SK-N-MC (cell line): ENCODE measurements around the gene DNAJA3.

Source experiments
- DNase-seq: peaks from one replicate; pipeline ENCODE4 v3.0.0-alpha.2; 2011; ENCODE audit warnings: low read depth, low spot score
- H3K27ac ChIP-seq: fragments of 200-600 bp; sonication (generic); 2 replicates; pipeline ENCODE4 v1.5.1; 2016; ENCODE audit warnings: mixed run types
- H3K36me3 ChIP-seq: fragments of 200-600 bp; sonication (generic); 2 replicates; pipeline ENCODE4 v1.6.1; 2017; ENCODE audit warnings: antibody characterized with exemption, low read length, mixed read lengths; ENCODE audit not compliant: insufficient read depth
- H3K4me3 ChIP-seq: fragments of 200-600 bp; sonication (generic); 2 replicates; pipeline ENCODE4 v1.5.1; 2016
- H3K9ac ChIP-seq: fragments of 200-600 bp; sonication (generic); 2 replicates; pipeline ENCODE4 v1.8.0; 2017; ENCODE audit warnings: mixed run types, mixed read lengths; ENCODE audit not compliant: insufficient read length
- H3K9me3 ChIP-seq: fragments of 200-600 bp; sonication (generic); 2 replicates; pipeline ENCODE4 v1.6.1; 2017; ENCODE audit warnings: low read depth, mild to moderate bottlenecking, antibody characterized with exemption, low read length, moderate library complexity, mixed read lengths
- EZH2 ChIP-seq: fragments of 200-600 bp; sonication (generic); IDR thresholded peaks from one replicate; pipeline ENCODE4 v1.6.1; 2017; ENCODE audit warnings: antibody characterized with exemption
- FOXP2 ChIP-seq: optimal IDR thresholded peaks from 2 replicates; pipeline ENCODE3; 2011; ENCODE audit warnings: mild to moderate bottlenecking, moderate library complexity; ENCODE audit not compliant: insufficient read depth; ENCODE audit errors: extremely low read length, control extremely low read depth
- POLR2AphosphoS5 ChIP-seq: IDR thresholded peaks from 2 replicates; pipeline ENCODE4 v1.6.1; 2012; ENCODE audit warnings: mild to moderate bottlenecking, low read depth, low read length, borderline replicate concordance

Gene DNAJA3

DNA sequence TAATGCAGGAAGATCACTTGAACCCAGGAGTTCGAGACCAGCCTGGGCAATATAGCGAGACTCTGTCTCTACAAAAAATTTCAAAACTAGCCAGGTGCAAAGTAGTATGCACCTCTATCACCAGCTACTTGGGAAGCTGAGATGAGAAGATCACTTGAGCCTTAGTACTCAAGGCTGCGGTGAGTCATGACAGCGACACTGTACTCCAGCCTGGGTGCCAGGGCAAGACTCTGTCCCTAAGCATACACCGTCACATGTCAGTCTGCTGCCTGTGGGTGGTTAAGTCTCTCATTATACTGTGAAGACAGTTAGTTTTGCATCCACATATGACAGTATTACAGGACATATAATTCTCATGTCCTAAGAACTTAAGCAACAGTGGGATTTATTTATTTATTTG, 27.0 kb downstream of the DNAJA3 start:
- Histone ChIP-seq H3K9ac (no peak overlapping the region), H3K4me3 (no peak overlapping the region), H3K36me3 (peaks cover 83% of the 10 kb centered on the region), H3K9me3 (no peaks in the 10 kb centered on the region), H3K27ac (no peak overlapping the region; the same call in 1 of the 2 replicates)
- no peak for TF ChIP-seq POLR2AphosphoS5
- TF ChIP-seq EZH2: no peak
- TF ChIP-seq FOXP2: no peak
- DNase-seq: no peak

GRCh38 chr16:4454623-4455022, 29.0 kb downstream of the DNAJA3 start:
- H3K36me3 ChIP-seq: peaks cover 77% of the 10 kb centered on the region

DNA sequence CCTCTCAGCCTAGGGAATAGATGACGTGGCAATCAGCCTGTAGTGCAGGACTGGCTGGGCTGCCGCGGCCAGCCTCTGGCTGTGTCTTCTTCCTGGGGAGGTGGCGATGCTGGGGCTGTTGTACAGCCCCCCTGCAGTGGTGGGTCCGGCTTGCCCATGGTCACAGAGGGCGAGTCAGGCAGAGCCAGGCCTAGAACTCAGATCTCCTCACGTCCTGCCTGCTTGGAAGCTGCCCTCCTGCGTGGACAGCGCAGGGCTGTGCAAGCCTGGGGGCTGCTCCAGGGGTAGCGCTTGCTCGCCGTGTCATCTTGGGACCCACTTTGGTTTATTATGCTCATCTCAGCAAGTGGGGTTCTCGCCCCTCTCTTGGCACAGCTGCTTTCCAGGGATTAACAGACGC, 29.4 kb downstream of the DNAJA3 start:
- no peaks in the 10 kb centered on the region for H3K9me3 ChIP-seq
- DNase-seq: no peak
- no peak overlapping the region for H3K9ac ChIP-seq
- H3K27ac ChIP-seq: no peak overlapping the region
- TF ChIP-seq EZH2 (no peak), POLR2AphosphoS5 (no peak), FOXP2 (no peak)
- no peak overlapping the region for H3K4me3 ChIP-seq
- H3K36me3 ChIP-seq: peaks cover 73% of the 10 kb centered on the region

More at GRCh38 chr16:4454623-4455022, 29.0 kb downstream of the DNAJA3 start:
- DNase-seq: no peak
- no peak overlapping the region for H3K27ac ChIP-seq
- no peak overlapping the region for H3K4me3 ChIP-seq
- H3K9ac ChIP-seq: no peak overlapping the region
- TF ChIP-seq EZH2: no peak
- no peak for TF ChIP-seq FOXP2
- TF ChIP-seq POLR2AphosphoS5: no peak
- no peaks in the 10 kb centered on the region for H3K9me3 ChIP-seq

DNA sequence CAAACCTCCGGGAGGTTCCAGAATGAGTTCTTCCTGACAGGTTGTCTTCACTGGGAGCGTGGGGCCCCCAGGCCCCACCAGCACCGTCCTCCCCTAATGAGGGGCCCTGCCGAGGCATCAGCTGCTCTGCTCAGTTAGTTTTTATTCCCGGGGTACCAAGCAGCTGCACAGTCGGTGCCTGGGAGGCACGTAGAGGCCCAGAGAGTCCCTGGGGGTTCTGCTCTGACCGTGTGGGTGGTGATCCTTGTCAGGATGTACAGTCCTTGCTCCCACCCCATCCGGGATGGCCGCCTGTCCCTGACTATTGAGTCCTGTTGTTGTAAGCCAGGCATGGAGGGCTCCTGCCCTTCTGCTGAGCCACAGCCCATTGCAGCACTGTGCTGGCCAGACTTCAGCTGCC, 30.3 kb downstream of the DNAJA3 start:
- H3K27ac ChIP-seq: no peak overlapping the region
- no peaks in the 10 kb centered on the region for H3K9me3 ChIP-seq
- H3K4me3 ChIP-seq: no peak overlapping the region
- H3K36me3 ChIP-seq: peaks cover 64% of the 10 kb centered on the region
- no peak for DNase-seq
- no peak overlapping the region for H3K9ac ChIP-seq
- TF ChIP-seq EZH2 (no peak), POLR2AphosphoS5 (no peak), FOXP2 (no peak)

DNA sequence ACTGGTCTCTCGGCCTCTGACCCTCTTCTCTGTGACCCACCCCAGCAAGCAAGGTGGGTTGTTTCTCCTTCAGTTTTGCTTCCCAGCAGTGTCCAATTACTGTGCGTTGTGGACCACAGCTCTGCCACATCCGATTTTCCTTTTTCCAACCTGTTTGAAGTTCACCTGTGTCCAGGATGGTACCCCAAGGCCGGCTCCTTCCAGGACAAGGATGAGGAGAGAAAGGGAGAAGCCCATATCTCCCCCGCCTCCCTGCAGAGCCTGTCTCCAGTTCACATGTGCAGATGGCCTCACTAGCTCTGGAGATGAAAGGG, 35.2 kb downstream of the DNAJA3 start:
- DNase-seq: no peak
- Histone ChIP-seq H3K27ac (peak overlapping the region; percentile 3; the same call in 1 of the 2 replicates), H3K9me3 (no peaks in the 10 kb centered on the region), H3K4me3 (no peak overlapping the region), H3K9ac (no peak overlapping the region), H3K36me3 (peaks cover 32% of the 10 kb centered on the region)
- TF ChIP-seq EZH2: no peak
- no peak for TF ChIP-seq FOXP2
- no peak for TF ChIP-seq POLR2AphosphoS5

GRCh38 chr16:4461250-4462085, 35.8 kb downstream of the DNAJA3 start:
- no peak for TF ChIP-seq FOXP2
- no peak for TF ChIP-seq EZH2
- no peak for TF ChIP-seq POLR2AphosphoS5
- no peak overlapping the region for H3K9ac ChIP-seq
- DNase-seq: no peak

DNA sequence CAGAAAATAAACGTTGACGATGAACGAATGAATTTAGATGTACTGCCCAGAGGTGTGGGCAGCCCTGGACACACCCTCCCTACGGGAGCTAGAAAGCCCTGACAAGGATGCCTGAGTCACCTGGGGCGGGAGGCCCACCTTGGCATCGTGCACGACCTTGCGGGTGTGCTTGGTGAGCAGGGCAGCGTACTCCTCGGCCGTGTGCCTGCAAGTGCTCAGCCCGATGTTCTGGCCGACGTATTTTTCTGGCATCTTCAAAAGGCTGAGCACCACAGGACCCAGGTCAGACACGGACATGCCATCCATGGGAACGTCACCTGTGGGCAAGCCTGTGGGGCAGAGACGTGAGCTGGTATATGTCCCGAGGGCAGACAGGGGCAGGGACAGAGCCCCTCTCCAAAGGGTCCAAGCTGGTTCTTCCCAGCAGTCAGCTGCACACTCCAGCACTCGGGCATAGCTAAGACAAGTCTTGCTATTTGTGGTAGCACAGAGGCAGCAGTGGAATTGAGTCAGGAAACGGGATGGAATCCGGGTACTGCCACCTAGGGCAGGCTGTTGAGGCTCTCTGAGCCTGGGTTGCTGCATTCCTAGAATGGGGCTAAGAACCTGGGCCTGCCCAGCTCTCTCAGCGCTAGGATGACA, 38.0 kb downstream of the DNAJA3 start:
- no peak overlapping the region for H3K4me3 ChIP-seq
- no peak overlapping the region for H3K27ac ChIP-seq
- DNase-seq: no peak
- H3K9ac ChIP-seq: no peak overlapping the region
- TF ChIP-seq FOXP2 (no peak), EZH2 (no peak), POLR2AphosphoS5 (no peak)
- peaks cover 19% of the 10 kb centered on the region; the same call in 1 of the 2 replicates for H3K36me3 ChIP-seq
- no peaks in the 10 kb centered on the region for H3K9me3 ChIP-seq

More at GRCh38 chr16:4461250-4462085, 35.8 kb downstream of the DNAJA3 start:
- Histone ChIP-seq H3K36me3 (peaks cover 32% of the 10 kb centered on the region), H3K9me3 (no peaks in the 10 kb centered on the region), H3K4me3 (no peak overlapping the region), H3K27ac (peak overlapping the region; percentile 3; the same call in 1 of the 2 replicates)

DNA sequence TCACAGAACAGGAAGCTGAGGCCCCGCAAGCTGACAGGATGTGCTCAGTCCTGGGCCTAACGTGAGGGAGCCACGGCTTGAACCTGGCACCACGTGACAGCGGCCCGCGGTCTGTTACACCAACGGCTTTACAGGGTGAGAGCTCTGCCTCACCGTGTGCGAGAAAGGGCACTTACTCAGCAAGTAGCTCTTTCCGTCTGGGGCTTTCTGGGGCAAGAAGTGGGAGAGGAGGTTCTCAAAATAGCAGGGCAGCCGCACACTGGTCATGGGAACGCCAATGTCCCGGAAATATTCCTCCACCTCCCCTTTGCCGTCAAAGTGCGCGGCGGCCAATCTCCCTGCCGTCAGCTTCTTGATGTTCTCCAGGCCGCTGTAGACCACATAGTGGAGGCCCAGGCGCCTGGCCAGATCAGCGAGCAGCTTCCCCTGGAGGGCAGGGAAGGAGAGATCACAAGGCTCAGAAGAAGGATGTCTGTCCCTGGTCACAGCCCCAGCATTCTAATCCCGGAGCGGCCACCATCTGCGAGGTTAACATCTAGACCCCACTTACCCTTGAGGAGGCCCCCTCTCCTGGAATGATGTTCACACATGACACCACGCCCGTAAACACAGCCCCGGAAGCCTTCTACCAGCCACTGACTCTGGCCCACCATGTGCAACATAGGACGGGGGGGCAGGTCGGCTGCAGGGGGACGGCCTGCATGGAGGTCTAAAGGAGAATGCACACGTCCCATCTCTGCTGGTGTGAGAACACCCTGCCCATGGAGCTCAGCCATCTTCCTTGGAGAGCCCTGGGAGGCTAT, 40.5 kb downstream of the DNAJA3 start:
- no peak for DNase-seq
- peaks cover 22% of the 10 kb centered on the region; the same call in 1 of the 2 replicates for H3K36me3 ChIP-seq
- H3K9ac ChIP-seq: no peak overlapping the region
- H3K9me3 ChIP-seq: no peaks in the 10 kb centered on the region
- no peak overlapping the region for H3K27ac ChIP-seq
- no peak overlapping the region for H3K4me3 ChIP-seq
- TF ChIP-seq POLR2AphosphoS5 (no peak), EZH2 (no peak)
